ENCODE data around the gene PFN3. TPM values are rescaled to one million over a fixed set of nuclear protein-coding genes. Genes with fewer than 3 reads are reported as not detected.

Gene PFN3
- total RNA-seq, 1 donor from 2014 or later = not detected

DNA sequence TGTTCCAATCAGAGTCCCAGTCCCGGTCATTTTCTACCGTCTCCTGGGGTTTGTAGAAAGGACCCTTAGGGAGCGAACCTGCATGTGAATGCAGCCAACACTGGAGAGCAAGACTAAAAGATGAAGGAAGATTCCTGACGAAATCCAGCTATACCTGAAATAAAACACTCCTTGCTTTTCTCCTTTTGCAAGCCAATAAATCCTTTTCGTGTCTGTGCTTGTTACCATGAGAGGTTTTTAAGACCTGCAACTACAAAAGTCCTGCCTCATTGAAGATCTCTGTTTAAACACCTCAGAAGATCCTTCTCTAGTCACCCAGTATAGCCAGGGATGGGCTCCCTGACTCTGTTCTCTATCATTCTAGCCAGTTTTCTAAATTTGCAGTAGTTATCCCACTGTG is 26.2 kb downstream of the PFN3 start:
- TF ChIP-seq EZH2 (IDR thresholded peaks at IDR 0.05; ENCODE audit: insufficient read depth, low read length) = no peak
- TF ChIP-seq, protein P1, sequence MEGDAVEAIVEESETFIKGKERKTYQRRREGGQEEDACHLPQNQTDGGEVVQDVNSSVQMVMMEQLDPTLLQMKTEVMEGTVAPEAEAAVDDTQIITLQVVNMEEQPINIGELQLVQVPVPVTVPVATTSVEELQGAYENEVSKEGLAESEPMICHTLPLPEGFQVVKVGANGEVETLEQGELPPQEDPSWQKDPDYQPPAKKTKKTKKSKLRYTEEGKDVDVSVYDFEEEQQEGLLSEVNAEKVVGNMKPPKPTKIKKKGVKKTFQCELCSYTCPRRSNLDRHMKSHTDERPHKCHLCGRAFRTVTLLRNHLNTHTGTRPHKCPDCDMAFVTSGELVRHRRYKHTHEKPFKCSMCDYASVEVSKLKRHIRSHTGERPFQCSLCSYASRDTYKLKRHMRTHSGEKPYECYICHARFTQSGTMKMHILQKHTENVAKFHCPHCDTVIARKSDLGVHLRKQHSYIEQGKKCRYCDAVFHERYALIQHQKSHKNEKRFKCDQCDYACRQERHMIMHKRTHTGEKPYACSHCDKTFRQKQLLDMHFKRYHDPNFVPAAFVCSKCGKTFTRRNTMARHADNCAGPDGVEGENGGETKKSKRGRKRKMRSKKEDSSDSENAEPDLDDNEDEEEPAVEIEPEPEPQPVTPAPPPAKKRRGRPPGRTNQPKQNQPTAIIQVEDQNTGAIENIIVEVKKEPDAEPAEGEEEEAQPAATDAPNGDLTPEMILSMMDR (IDR thresholded peaks at IDR 0.05; ENCODE audit: insufficient read depth, low read depth, low read length) = no peak
- Histone ChIP-seq H4K20me1 (ENCODE audit: insufficient read depth, low read length) (no peaks in the 10 kb centered on the region), H3K27ac (ENCODE audit: low read depth, low read length) (no peak overlapping the region), H3K9ac (ENCODE audit: low read length) (no peak overlapping the region), H3K4me3 (ENCODE audit: insufficient read depth, low read depth, low read length) (no peak overlapping the region), H3K27me3 (ENCODE audit: insufficient read depth, low read length) (no peaks in the 10 kb centered on the region), H3K79me2 (ENCODE audit: insufficient read depth, low read length) (no peaks in the 10 kb centered on the region), H3K4me2 (ENCODE audit: low read length) (no peak overlapping the region), H3K4me1 (ENCODE audit: insufficient read depth, low read length) (peaks cover 9% of the 10 kb centered on the region), H2AFZ (ENCODE audit: low read depth, low read length) (no peak overlapping the region), H3K9me3 (ENCODE audit: insufficient read depth, low read depth, low read length) (no peaks in the 10 kb centered on the region), H3K36me3 (ENCODE audit: insufficient read depth, low read length) (no peaks in the 10 kb centered on the region)
- no peak for DNase-seq (ENCODE audit: low read depth)
- Mint-ChIP-seq H3K27ac (ENCODE audit: unreplicated experiment) (no peak overlapping the region), H3K4me3 (ENCODE audit: unreplicated experiment) (no peak overlapping the region), H3K36me3 (ENCODE audit: low read depth, unreplicated experiment) (peaks cover 5% of the 10 kb centered on the region), H3K27me3 (ENCODE audit: low read depth, unreplicated experiment) (peaks cover 15% of the 10 kb centered on the region), H3K4me1 (ENCODE audit: low read depth, unreplicated experiment) (peaks cover 1% of the 10 kb centered on the region), H3K9me3 (ENCODE audit: unreplicated experiment) (peaks cover 2% of the 10 kb centered on the region)
- FAIRE-seq = no peak

DNA sequence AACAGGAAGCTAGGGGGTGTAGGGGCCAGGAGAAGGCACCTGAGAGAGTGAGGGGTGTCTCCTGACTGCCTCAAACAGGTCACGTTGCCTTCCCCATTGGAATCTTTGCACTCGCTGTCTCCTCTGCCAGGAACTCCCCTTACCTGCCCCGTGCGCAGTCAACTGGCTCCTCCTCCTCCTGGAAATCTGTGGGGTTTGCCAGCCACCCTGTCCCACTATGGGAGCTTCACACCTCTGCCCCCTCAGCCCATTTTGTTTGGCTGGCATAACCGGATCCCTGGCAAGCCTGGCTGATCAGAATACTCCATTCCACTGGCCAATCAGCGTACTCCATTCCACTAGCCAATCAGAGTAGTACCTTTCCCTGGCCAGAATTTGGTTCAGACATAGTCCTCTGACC is 26.7 kb downstream of the PFN3 start:
- H3K36me3 Mint-ChIP-seq (ENCODE audit: low read depth, unreplicated experiment) = peaks cover 9% of the 10 kb centered on the region
- H3K27ac ChIP-seq (ENCODE audit: low read depth, low read length) = no peak overlapping the region
- H3K4me1 ChIP-seq (ENCODE audit: insufficient read depth, low read length) = peaks cover 6% of the 10 kb centered on the region

DNA sequence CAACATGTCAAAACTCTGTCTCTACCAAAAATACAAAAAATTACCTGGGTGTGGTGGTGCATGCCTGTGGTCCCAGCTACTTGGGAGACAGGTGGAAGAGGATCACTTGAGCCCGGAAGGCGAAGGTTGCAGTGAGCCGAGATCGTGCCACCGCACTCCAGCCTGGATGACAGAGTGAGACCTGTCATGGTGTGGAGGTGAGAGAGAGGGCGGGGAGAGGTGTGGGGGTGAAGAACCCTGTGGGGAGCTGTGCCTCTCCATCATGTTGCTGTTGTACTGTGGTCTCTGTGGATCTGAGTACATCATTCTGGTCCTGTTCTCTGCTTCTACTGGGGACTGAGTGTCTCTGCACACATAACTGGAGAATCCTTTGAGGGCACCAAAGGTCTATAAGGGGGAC is 27.6 kb downstream of the PFN3 start:
- Histone ChIP-seq H2AFZ (ENCODE audit: low read depth, low read length) (no peak overlapping the region), H3K4me2 (ENCODE audit: low read length) (no peak overlapping the region), H3K36me3 (ENCODE audit: insufficient read depth, low read length) (no peaks in the 10 kb centered on the region), H4K20me1 (ENCODE audit: insufficient read depth, low read length) (no peaks in the 10 kb centered on the region), H3K9ac (ENCODE audit: low read length) (no peak overlapping the region), H3K27me3 (ENCODE audit: insufficient read depth, low read length) (peaks cover 4% of the 10 kb centered on the region), H3K4me1 (ENCODE audit: insufficient read depth, low read length) (peaks cover 6% of the 10 kb centered on the region), H3K9me3 (ENCODE audit: insufficient read depth, low read depth, low read length) (no peaks in the 10 kb centered on the region), H3K4me3 (ENCODE audit: insufficient read depth, low read depth, low read length) (no peak overlapping the region), H3K79me2 (ENCODE audit: insufficient read depth, low read length) (no peaks in the 10 kb centered on the region), H3K27ac (ENCODE audit: low read depth, low read length) (no peak overlapping the region)
- H3K27ac Mint-ChIP-seq (ENCODE audit: unreplicated experiment) = no peak overlapping the region
- no peak overlapping the region for H3K4me3 Mint-ChIP-seq (ENCODE audit: unreplicated experiment)
- FAIRE-seq = no peak
- no peak for DNase-seq (ENCODE audit: low read depth)
- peaks cover 17% of the 10 kb centered on the region for H3K27me3 Mint-ChIP-seq (ENCODE audit: low read depth, unreplicated experiment)
- H3K4me1 Mint-ChIP-seq (ENCODE audit: low read depth, unreplicated experiment) = no peaks in the 10 kb centered on the region
- peaks cover 3% of the 10 kb centered on the region for H3K9me3 Mint-ChIP-seq (ENCODE audit: unreplicated experiment)
- TF ChIP-seq, protein P1 (IDR thresholded peaks at IDR 0.05; ENCODE audit: insufficient read depth, low read depth, low read length) = no peak
- TF ChIP-seq EZH2 (IDR thresholded peaks at IDR 0.05; ENCODE audit: insufficient read depth, low read length) = no peak
- peaks cover 11% of the 10 kb centered on the region for H3K36me3 Mint-ChIP-seq (ENCODE audit: low read depth, unreplicated experiment)

More for the DNA sequence above, 26.7 kb downstream of the PFN3 start:
- Histone ChIP-seq H3K36me3 (ENCODE audit: insufficient read depth, low read length) (no peaks in the 10 kb centered on the region), H2AFZ (ENCODE audit: low read depth, low read length) (no peak overlapping the region), H3K27me3 (ENCODE audit: insufficient read depth, low read length) (no peaks in the 10 kb centered on the region), H4K20me1 (ENCODE audit: insufficient read depth, low read length) (no peaks in the 10 kb centered on the region), H3K4me2 (ENCODE audit: low read length) (no peak overlapping the region), H3K9ac (ENCODE audit: low read length) (no peak overlapping the region), H3K9me3 (ENCODE audit: insufficient read depth, low read depth, low read length) (no peaks in the 10 kb centered on the region), H3K4me3 (ENCODE audit: insufficient read depth, low read depth, low read length) (no peak overlapping the region), H3K79me2 (ENCODE audit: insufficient read depth, low read length) (no peaks in the 10 kb centered on the region)
- H3K4me1 Mint-ChIP-seq (ENCODE audit: low read depth, unreplicated experiment) = no peaks in the 10 kb centered on the region
- H3K4me3 Mint-ChIP-seq (ENCODE audit: unreplicated experiment) = no peak overlapping the region
- TF ChIP-seq, protein P1 (IDR thresholded peaks at IDR 0.05; ENCODE audit: insufficient read depth, low read depth, low read length) = no peak
- no peak for TF ChIP-seq EZH2 (IDR thresholded peaks at IDR 0.05; ENCODE audit: insufficient read depth, low read length)
- FAIRE-seq (no peak), DNase-seq (ENCODE audit: low read depth) (no peak)
- peaks cover 3% of the 10 kb centered on the region for H3K9me3 Mint-ChIP-seq (ENCODE audit: unreplicated experiment)
- H3K27ac Mint-ChIP-seq (ENCODE audit: unreplicated experiment) = no peak overlapping the region
- peaks cover 18% of the 10 kb centered on the region for H3K27me3 Mint-ChIP-seq (ENCODE audit: low read depth, unreplicated experiment)

Data from astrocyte (in vitro differentiated cells and primary cell).